ENCODE results near the gene CCDC180.

Gene CCDC180

GRCh38 chr9:97313243-97313642, 5.8 kb downstream of the CCDC180 start:
- Histone ChIP-seq H3K27ac (ENCODE audit: low read length) (no peak overlapping the region), H3K4me1 (ENCODE audit: low read length) (no peaks in the 10 kb centered on the region), H3K9ac (ENCODE audit: low read length) (no peak overlapping the region), H3K79me2 (ENCODE audit: low read length) (no peaks in the 10 kb centered on the region), H3K36me3 (replicated peaks; ENCODE audit: low read depth, low read length) (no peaks in the 10 kb centered on the region), H3K9me3 (ENCODE audit: insufficient read depth, low read length) (no peaks in the 10 kb centered on the region), H3K27me3 (ENCODE audit: low read depth, low read length) (no peaks in the 10 kb centered on the region), H4K20me1 (ENCODE audit: insufficient read depth, low read length) (no peaks in the 10 kb centered on the region), H3K4me3 (ENCODE audit: low read length) (no peak overlapping the region), H3K4me2 (ENCODE audit: low read length) (no peak overlapping the region), H2AFZ (ENCODE audit: low read depth, low read length) (no peak overlapping the region)
- TF ChIP-seq EZH2phosphoT487 (IDR thresholded peaks at IDR 0.05; ENCODE audit: low read depth) (no peak), CTCF (IDR thresholded peaks at IDR 0.05; ENCODE audit: low read depth, low read length) (no peak)

GRCh38 chr9:97313746-97314145, 6.3 kb downstream of the CCDC180 start:
- Histone ChIP-seq H3K9me3 (ENCODE audit: insufficient read depth, low read length) (no peaks in the 10 kb centered on the region), H4K20me1 (ENCODE audit: insufficient read depth, low read length) (no peaks in the 10 kb centered on the region), H3K27me3 (ENCODE audit: low read depth, low read length) (no peaks in the 10 kb centered on the region), H3K4me2 (ENCODE audit: low read length) (no peak overlapping the region), H3K9ac (ENCODE audit: low read length) (no peak overlapping the region), H3K79me2 (ENCODE audit: low read length) (no peaks in the 10 kb centered on the region), H3K4me1 (ENCODE audit: low read length) (no peaks in the 10 kb centered on the region), H3K27ac (ENCODE audit: low read length) (no peak overlapping the region), H2AFZ (ENCODE audit: low read depth, low read length) (no peak overlapping the region), H3K36me3 (replicated peaks; ENCODE audit: low read depth, low read length) (no peaks in the 10 kb centered on the region), H3K4me3 (ENCODE audit: low read length) (no peak overlapping the region)
- no peak for TF ChIP-seq CTCF (IDR thresholded peaks at IDR 0.05; ENCODE audit: low read depth, low read length)
- TF ChIP-seq EZH2phosphoT487 (IDR thresholded peaks at IDR 0.05; ENCODE audit: low read depth), result no peak

GRCh38 chr9:97314503-97314902, 7.0 kb downstream of the CCDC180 start:
- H3K9me3 ChIP-seq (ENCODE audit: insufficient read depth, low read length), result no peaks in the 10 kb centered on the region
- no peaks in the 10 kb centered on the region for H4K20me1 ChIP-seq (ENCODE audit: insufficient read depth, low read length)
- no peak overlapping the region for H3K27ac ChIP-seq (ENCODE audit: low read length)
- no peak overlapping the region for H3K4me2 ChIP-seq (ENCODE audit: low read length)
- H3K4me1 ChIP-seq (ENCODE audit: low read length), result no peaks in the 10 kb centered on the region
- no peak overlapping the region for H3K4me3 ChIP-seq (ENCODE audit: low read length)
- H3K36me3 ChIP-seq (replicated peaks; ENCODE audit: low read depth, low read length), result no peaks in the 10 kb centered on the region
- no peak overlapping the region for H3K9ac ChIP-seq (ENCODE audit: low read length)
- no peak for TF ChIP-seq CTCF (IDR thresholded peaks at IDR 0.05; ENCODE audit: low read depth, low read length)
- TF ChIP-seq EZH2phosphoT487 (IDR thresholded peaks at IDR 0.05; ENCODE audit: low read depth), result no peak
- no peak overlapping the region for H2AFZ ChIP-seq (ENCODE audit: low read depth, low read length)
- H3K27me3 ChIP-seq (ENCODE audit: low read depth, low read length), result no peaks in the 10 kb centered on the region
- no peaks in the 10 kb centered on the region for H3K79me2 ChIP-seq (ENCODE audit: low read length)

- no peaks in the 10 kb centered on the region for H3K27me3 ChIP-seq (ENCODE audit: low read depth, low read length)
- no peak overlapping the region for H2AFZ ChIP-seq (ENCODE audit: low read depth, low read length)
- no peaks in the 10 kb centered on the region for H4K20me1 ChIP-seq (ENCODE audit: insufficient read depth, low read length)
- H3K4me2 ChIP-seq (ENCODE audit: low read length), result no peak overlapping the region
- no peaks in the 10 kb centered on the region for H3K36me3 ChIP-seq (replicated peaks; ENCODE audit: low read depth, low read length)
- H3K9ac ChIP-seq (ENCODE audit: low read length), result no peak overlapping the region
- no peak overlapping the region for H3K27ac ChIP-seq (ENCODE audit: low read length)
- no peak overlapping the region for H3K4me3 ChIP-seq (ENCODE audit: low read length)
- no peaks in the 10 kb centered on the region for H3K79me2 ChIP-seq (ENCODE audit: low read length)
- no peak for TF ChIP-seq CTCF (IDR thresholded peaks at IDR 0.05; ENCODE audit: low read depth, low read length)
- TF ChIP-seq EZH2phosphoT487 (IDR thresholded peaks at IDR 0.05; ENCODE audit: low read depth), result no peak
- H3K9me3 ChIP-seq (ENCODE audit: insufficient read depth, low read length), result no peaks in the 10 kb centered on the region
- no peaks in the 10 kb centered on the region for H3K4me1 ChIP-seq (ENCODE audit: low read length)
These were observed 8.1 kb downstream of the CCDC180 start for GRCh38 chr9:97315550-97315949.

Measured in OCI-LY3 (cell line).